HepG2 (cell line): Measurements from ENCODE around the gene WNT5B. TPM values are rescaled to one million over a fixed set of nuclear protein-coding genes. Genes with fewer than 3 reads are reported as not detected.

Source experiments
- ATAC-seq: fragments of 200-7000 bp; cut with Tn5 transposase; 3 replicates; pipeline ENCODE4 v1.9.1; 2020; ENCODE audit warnings: mild to moderate bottlenecking, moderate library complexity
- BruUV-seq: library from RNA; stranded (reverse); fragments of 400-500 nt; replicated peaks from 2 replicates; lab custom pipeline; 2021; lab: Mats Ljungman, UMichigan
- CTCF ChIA-PET: fragments of 300-600 bp; formaldehyde crosslinking; extraction: SDS; loops from one replicate; lab custom pipeline; 2021; ENCODE audit warnings: low total read pairs, inconsistent platforms, low intra/inter-chr PET ratio; lab: Yijun Ruan, JAX
- POLR2A ChIA-PET: fragments of 350-600 bp; sonication (Branson Sonifier 250); formaldehyde crosslinking; loops from one replicate; lab custom pipeline; 2020; ENCODE audit warnings: antibody characterized with exemption, inconsistent platforms; lab: Yijun Ruan, JAX
- DNase-seq: peaks from one replicate; pipeline ENCODE4 v3.0.0-alpha.2; 2015; ENCODE audit warnings: low spot score
- FAIRE-seq: peaks from 3 replicates; lab custom pipeline; 2011; peaks lifted over from hg19 to GRCh38; lab: Jason Lieb, UNC
- H2AFZ ChIP-seq: one replicate; pipeline ENCODE4 v1.6.1; 2011; ENCODE audit warnings: low read length, inconsistent platforms
- H3K27ac ChIP-seq: fragments of 300-600 bp; 3 replicates; pipeline ENCODE4 v1.8.0; 2011; ENCODE audit warnings: mixed run types, mild to moderate bottlenecking, mixed read lengths, low read length, inconsistent platforms; ENCODE audit not compliant: insufficient read depth; ENCODE audit errors: extremely low read length
- H3K27me3 ChIP-seq, 2 experiments: fragments of 200-600 bp in 1 of 2; 2 replicates in 1 of 2; 3 replicates in 1 of 2; pipeline versions ENCODE4 v1.6.0 to v1.8.0; 2011; ENCODE audit warnings: low read length in 2 of 2, mild to moderate bottlenecking in 2 of 2, moderate library complexity in 2 of 2, inconsistent platforms in 1 of 2; ENCODE audit not compliant: insufficient read depth in 2 of 2, control insufficient read depth in 1 of 2
- H3K36me3 ChIP-seq, 2 experiments: fragments of 200-600 bp in 1 of 2; replicated peaks in 1 of 2; 2 replicates in 1 of 2; 3 replicates in 1 of 2; pipeline versions ENCODE4 v1.5.1 to v1.8.0; 2011; ENCODE audit warnings: low read length in 2 of 2, inconsistent platforms in 1 of 2; ENCODE audit not compliant: insufficient read depth in 2 of 2, control insufficient read depth in 1 of 2
- H3K4me1 ChIP-seq: 2 replicates; pipeline ENCODE4 v1.5.1; 2012; ENCODE audit warnings: low read length, inconsistent platforms; ENCODE audit not compliant: insufficient read depth
- H3K4me2 ChIP-seq: 2 replicates; pipeline ENCODE4 v1.6.0; 2011; ENCODE audit warnings: low read depth, low read length, inconsistent platforms
- H3K4me3 ChIP-seq, 3 experiments: fragments of 200-600 bp in 1 of 3; sonication (generic), shearing (Covaris generic) in 1 of 3; replicated peaks in 1 of 3; 2 replicates each; pipeline ENCODE4 v1.5.1; 2011 to 2016; ENCODE audit warnings: low read length in 3 of 3, inconsistent platforms in 2 of 3, low read depth in 2 of 3, mild to moderate bottlenecking in 2 of 3, control low read depth in 1 of 3, mixed read lengths in 1 of 3; ENCODE audit not compliant: insufficient read depth in 1 of 3
- H3K79me2 ChIP-seq: one replicate; pipeline ENCODE4 v1.6.1; 2011; ENCODE audit warnings: low read length, inconsistent platforms; ENCODE audit not compliant: insufficient read depth
- H3K9ac ChIP-seq: 2 replicates; pipeline ENCODE4 v1.6.0; 2011; ENCODE audit warnings: mild to moderate bottlenecking, low read depth, low read length, inconsistent platforms; ENCODE audit not compliant: insufficient read depth
- H3K9me3 ChIP-seq: 2 replicates; pipeline ENCODE4 v1.5.1; 2012; ENCODE audit warnings: mild to moderate bottlenecking, low read length
- H4K20me1 ChIP-seq: 2 replicates; pipeline ENCODE4 v1.6.0; 2011; ENCODE audit warnings: inconsistent platforms, mild to moderate bottlenecking, low read length, moderate library complexity; ENCODE audit not compliant: insufficient read depth
- E2F1 ChIP-seq: sonication (generic); formaldehyde crosslinking; IDR thresholded peaks from 2 replicates; pipeline ENCODE4 v1.5.0; 2020; ENCODE audit warnings: missing genetic modification reagents
- HDAC2 ChIP-seq: sonication (generic); formaldehyde crosslinking; IDR thresholded peaks from 2 replicates; pipeline ENCODE4 v1.4.0; 2020; ENCODE audit warnings: missing genetic modification reagents
- IRF2 ChIP-seq: IDR thresholded peaks from 2 replicates; pipeline ENCODE4 v1.6.1; 2018; ENCODE audit warnings: missing genetic modification reagents, missing compliant biosample characterization
- PBX2 ChIP-seq: IDR thresholded peaks from 2 replicates; pipeline ENCODE4 v1.6.1; 2016; ENCODE audit warnings: control low read depth
- POGK ChIP-seq: sonication (generic); formaldehyde crosslinking; conservative IDR thresholded peaks from 2 replicates; pipeline ENCODE4 v1.8.0; 2022; ENCODE audit warnings: mild to moderate bottlenecking, moderate library complexity, missing genetic modification reagents
- PRPF4 ChIP-seq: fragments of 200-400 bp; formaldehyde crosslinking; IDR thresholded peaks from 2 replicates; pipeline ENCODE4 v1.6.1; 2016; ENCODE audit warnings: low read length, low read depth; ENCODE audit not compliant: poor library complexity, severe bottlenecking
- RXRA ChIP-seq: sonication (generic); formaldehyde crosslinking; IDR thresholded peaks from 2 replicates; pipeline ENCODE4 v1.5.1; 2020; ENCODE audit warnings: missing genetic modification reagents
- SETDB1 ChIP-seq: sonication (generic); formaldehyde crosslinking; IDR thresholded peaks from 2 replicates; pipeline ENCODE4 v1.5.1; 2020; ENCODE audit warnings: missing genetic modification reagents, mild to moderate bottlenecking, borderline replicate concordance
- ZBTB10 ChIP-seq: sonication (generic); formaldehyde crosslinking; IDR thresholded peaks from 2 replicates; pipeline ENCODE4 v1.4.0; 2020; ENCODE audit warnings: missing genetic modification reagents, borderline replicate concordance
- ZBTB8A ChIP-seq: sonication (generic); formaldehyde crosslinking; IDR thresholded peaks from 2 replicates; pipeline ENCODE4 v1.4.0; 2020; ENCODE audit warnings: mild to moderate bottlenecking, low read depth, missing genetic modification reagents, borderline replicate concordance
- ZFYVE20 ChIP-seq: sonication (generic); formaldehyde crosslinking; IDR thresholded peaks from 2 replicates; pipeline ENCODE4 v1.8.0; 2023; ENCODE audit warnings: low read depth, mild to moderate bottlenecking, moderate library complexity, missing genetic modification reagents, borderline replicate concordance
- ZNF337 ChIP-seq: sonication (generic); formaldehyde crosslinking; IDR thresholded peaks from 2 replicates; pipeline ENCODE4 v1.5.1; 2020; ENCODE audit warnings: missing genetic modification reagents, low read depth, mild to moderate bottlenecking, borderline replicate concordance
- ZNF784 ChIP-seq: sonication (generic); formaldehyde crosslinking; IDR thresholded peaks from 2 replicates; pipeline ENCODE4 v1.5.1; 2020; ENCODE audit warnings: missing genetic modification reagents, mild to moderate bottlenecking, borderline replicate concordance
- WGBS: methylation state at CpG from one replicate; pipeline ENCODE4 v1.1.6; 2017; ENCODE audit warnings: low lambda C conversion rate; 5-methylcytosine and 5-hydroxymethylcytosine counted together
- in situ Hi-C: cut with HindIII; loops from 2 replicates; pipeline ENCODE4 v1.10.0; 2017; ENCODE audit warnings: low pct_unique_long_range_greater_than_20kb; ENCODE audit not compliant: extremely low pct_ligation_motif_present
- intact Hi-C: fragments of 100-400 bp; cut with micrococcal nuclease; formaldehyde crosslinking; loops from one replicate; pipeline ENCODE4 v1.10.0; 2022; ENCODE audit not compliant: unreplicated experiment
- polyA plus RNA-seq, 8 experiments: library from polyadenylated mRNA; depleted of rRNA in 3 of 8; stranded (reverse) in 7 of 8; unstranded in 1 of 8; fragments of >200 nt; fragmentation: Illumina TruSeq in 4 of 8; extraction: Trizol in 4 of 8; gene quantifications; 2 replicates each; pipeline versions ENCODE4 v1.2.1 to v1.2.3, GENCODE V29; 2011 to 2016; ENCODE audit warnings: low read depth in 4 of 8, missing spikeins in 1 of 8, mixed read lengths in 1 of 8; ENCODE audit not compliant: insufficient read depth in 1 of 8
- total RNA-seq, 5 experiments: library from RNA; depleted of rRNA; stranded (reverse); fragments of >200 nt; fragmentation: Illumina TruSeq; extraction: Trizol; gene quantifications; 2 replicates each; pipeline ENCODE4 v1.2.3, GENCODE V29; 2016; ENCODE audit warnings: low read depth in 1 of 5

Gene WNT5B
- total and polyA plus RNA-seq, 2 of the 13 experiments (the other 11 are each of a cell fraction or from before 2014, with no cell fraction given): 0.04 TPM; not detected in 1

- DNase-seq (no peak), ATAC-seq (peak; percentile 48), FAIRE-seq (no peak)
- H3K79me2 ChIP-seq: no peaks in the 10 kb centered on the region
- BruUV-seq: no TSS peak
- ChIA-PET CTCF (no interaction called here), POLR2A (no interaction called here)
- no peak overlapping the region for H3K9ac ChIP-seq
- H4K20me1 ChIP-seq: no peaks in the 10 kb centered on the region
- peaks cover 6 to 51% of the 10 kb centered on the region in 2 experiments for H3K27me3 ChIP-seq
- no peak overlapping the region; a peak in 1 of 6 replicates for H3K4me3 ChIP-seq
- no peak overlapping the region for H2AFZ ChIP-seq
- WGBS: 35% methylated on average over 17 of the region's 18 CpGs
- peak overlapping the region; percentile 32; the same call in 1 of the 2 replicates for H3K4me2 ChIP-seq
- H3K4me1 ChIP-seq: peaks cover 16% of the 10 kb centered on the region; the same call in 1 of the 2 replicates
- no peaks in the 10 kb centered on the region for H3K36me3 ChIP-seq
- H3K27ac ChIP-seq: no peak overlapping the region
- in situ Hi-C loops: no loop called here
- H3K9me3 ChIP-seq: no peaks in the 10 kb centered on the region
- intact Hi-C loops: no loop called here
- TF ChIP-seq POGK (CRISPR knock-in tag) (no peak), ZBTB10 (CRISPR knock-in tag) (no peak), E2F1 (no peak), PRPF4 (no peak), ZNF784 (no peak), ZBTB8A (CRISPR knock-in tag) (no peak), IRF2 (no peak), ZFYVE20 (no peak), SETDB1 (CRISPR knock-in tag) (no peak), HDAC2 (CRISPR knock-in tag) (no peak), ZNF337 (CRISPR knock-in tag) (no peak), RXRA (CRISPR knock-in tag) (no peak), PBX2 (CRISPR knock-in tag) (no peak)
Measured at GRCh38 chr12:1640328-1641234, 11.6 kb downstream of the WNT5B start.
